ENCODE measurements around the gene UNK. TPM values are rescaled to one million over a fixed set of nuclear protein-coding genes. Genes with fewer than 3 reads are reported as not detected.

UNK gene
- total and polyA plus RNA-seq, 2 of the 13 experiments (the other 11 are each of a cell fraction or from before 2014, with no cell fraction given): 31.6 to 33.0 TPM

DNA sequence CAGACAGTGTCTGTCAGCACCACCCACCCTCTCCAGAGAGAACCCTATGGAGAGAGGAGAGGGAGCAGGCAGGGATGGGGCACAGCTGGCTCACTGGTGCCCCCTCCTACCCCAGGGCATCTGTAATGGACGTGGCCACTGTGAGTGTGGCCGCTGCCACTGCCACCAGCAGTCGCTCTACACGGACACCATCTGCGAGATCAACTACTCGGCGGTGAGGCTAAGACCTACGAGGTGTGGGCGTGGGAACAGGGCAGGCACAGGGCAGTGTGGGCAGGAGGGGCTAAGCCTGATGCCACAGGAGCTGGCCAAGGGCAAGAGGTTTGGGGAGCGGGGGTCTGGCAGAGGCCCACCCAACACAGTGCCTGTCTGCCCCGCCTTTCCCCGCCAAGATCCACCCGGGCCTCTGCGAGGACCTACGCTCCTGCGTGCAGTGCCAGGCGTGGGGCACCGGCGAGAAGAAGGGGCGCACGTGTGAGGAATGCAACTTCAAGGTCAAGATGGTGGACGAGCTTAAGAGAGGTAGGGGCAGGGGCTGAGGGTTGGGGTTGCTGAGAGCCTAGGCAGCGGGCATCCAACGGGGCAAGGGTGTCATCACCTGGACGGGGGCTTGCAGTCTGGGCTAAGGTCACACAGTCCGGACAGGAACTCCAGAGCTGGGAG is 48.3 kb upstream of the UNK start:
- WGBS (ENCODE audit: low lambda C conversion rate): 83% methylated on average over 26 of the region's 26 CpGs
- ChIA-PET CTCF (ENCODE audit: low intra/inter-chr PET ratio, low total read pairs) (no interaction called here), POLR2A (no interaction called here)
- Histone ChIP-seq H2AFZ (ENCODE audit: low read length) (no peak overlapping the region), H3K27me3 (ENCODE audit: control insufficient read depth in 1 of 2, insufficient read depth in 2 of 2, low read length in 2 of 2) (peaks cover 0 to 4% of the 10 kb centered on the region in 2 experiments; a peak in 1 of 5 replicates), H3K9me3 (ENCODE audit: low read length) (no peaks in the 10 kb centered on the region), H3K9ac (ENCODE audit: insufficient read depth, low read depth, low read length) (no peak overlapping the region), H3K4me3 (replicated peaks in 1 of 3; ENCODE audit: insufficient read depth in 1 of 3, low read depth in 2 of 3, low read length in 3 of 3) (no peak overlapping the region), H3K27ac (ENCODE audit: extremely low read length, insufficient read depth, low read length) (no peak overlapping the region), H3K4me2 (ENCODE audit: low read depth, low read length) (no peak overlapping the region), H3K36me3 (replicated peaks in 1 of 2; ENCODE audit: control insufficient read depth in 1 of 2, insufficient read depth in 2 of 2, low read length in 2 of 2) (no peaks in the 10 kb centered on the region), H3K79me2 (ENCODE audit: insufficient read depth, low read length) (no peaks in the 10 kb centered on the region), H4K20me1 (ENCODE audit: insufficient read depth, low read length) (no peaks in the 10 kb centered on the region), H3K4me1 (ENCODE audit: insufficient read depth, low read length) (peaks cover 61% of the 10 kb centered on the region)
- in situ Hi-C loops (cut with HindIII; ENCODE audit: extremely low pct_ligation_motif_present, low pct_unique_long_range_greater_than_20kb) (no loop called here), intact Hi-C loops (cut with micrococcal nuclease; ENCODE audit: unreplicated experiment) (no loop called here)
- no TSS peak for BruUV-seq (replicated peaks)
- TF ChIP-seq HNRNPL (IDR thresholded peaks at IDR 0.05; ENCODE audit: low read depth, low read length) (peak; percentile 73; the same call in 1 of the 2 replicates), ZNF225 (CRISPR knock-in tag; IDR thresholded peaks at IDR 0.05) (peak; percentile 28; the same call in 1 of the 2 replicates), ZNF274 (CRISPR knock-in tag; IDR thresholded peaks at IDR 0.05) (0 out of 2 replicates have a peak, but pooled peaks have one; percentile 41)
- TF ChIP-seq, protein P1, sequence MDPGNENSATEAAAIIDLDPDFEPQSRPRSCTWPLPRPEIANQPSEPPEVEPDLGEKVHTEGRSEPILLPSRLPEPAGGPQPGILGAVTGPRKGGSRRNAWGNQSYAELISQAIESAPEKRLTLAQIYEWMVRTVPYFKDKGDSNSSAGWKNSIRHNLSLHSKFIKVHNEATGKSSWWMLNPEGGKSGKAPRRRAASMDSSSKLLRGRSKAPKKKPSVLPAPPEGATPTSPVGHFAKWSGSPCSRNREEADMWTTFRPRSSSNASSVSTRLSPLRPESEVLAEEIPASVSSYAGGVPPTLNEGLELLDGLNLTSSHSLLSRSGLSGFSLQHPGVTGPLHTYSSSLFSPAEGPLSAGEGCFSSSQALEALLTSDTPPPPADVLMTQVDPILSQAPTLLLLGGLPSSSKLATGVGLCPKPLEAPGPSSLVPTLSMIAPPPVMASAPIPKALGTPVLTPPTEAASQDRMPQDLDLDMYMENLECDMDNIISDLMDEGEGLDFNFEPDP (CRISPR knock-in tag; conservative IDR thresholded peaks at IDR 0.05): no peak
- DNase-seq (ENCODE audit: low spot score) (no peak), ATAC-seq (no peak), FAIRE-seq (no peak)

Data from HepG2 (cell line).